ENCODE data around the gene CST5.
"Not testable (repeated sequence)": the region's sequence is repeated elsewhere in the genome, so short reads cannot be mapped to it uniquely, and the experiment has no call there.

CST5 gene

DNA sequence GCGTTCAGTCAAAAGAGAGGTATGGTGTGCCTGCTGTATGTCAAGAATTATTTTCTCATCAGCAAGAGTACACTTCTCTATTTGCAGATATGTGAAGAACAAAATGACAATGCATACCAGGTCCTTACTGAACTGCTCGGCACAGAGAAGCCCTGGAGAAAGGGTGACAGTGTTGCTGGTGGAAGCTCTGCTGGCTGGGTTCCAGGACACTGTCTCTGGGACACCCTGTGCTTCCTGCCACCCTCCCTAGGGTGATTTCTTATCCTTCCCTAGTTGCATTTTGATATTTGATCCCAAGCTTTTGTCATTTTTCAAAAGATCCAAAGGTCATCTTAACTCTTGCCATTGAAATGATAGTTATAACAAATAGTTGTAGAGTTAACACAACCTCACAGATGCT, 8.3 kb upstream of the CST5 start:
- no peak for DNase-seq

DNA sequence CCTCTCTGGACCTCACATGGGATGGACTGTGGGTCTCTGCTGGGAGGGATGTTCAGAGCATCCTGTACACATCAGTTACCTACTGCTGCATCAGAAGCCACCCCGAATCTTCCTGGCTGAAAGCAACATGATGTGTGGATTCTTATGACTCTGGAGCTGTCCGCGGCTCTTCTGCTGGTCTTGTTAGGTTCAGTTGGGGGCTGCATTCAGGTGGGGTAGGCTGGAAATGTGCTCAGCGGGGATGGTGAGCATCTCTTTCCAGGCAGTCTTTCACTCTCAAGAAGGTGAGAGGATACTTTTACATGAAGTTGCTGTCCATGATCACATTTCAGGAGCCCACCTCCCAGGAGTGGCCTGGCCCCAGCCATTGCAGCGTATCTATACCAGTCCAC, 5.2 kb upstream of the CST5 start:
- DNase-seq: no peak

DNA sequence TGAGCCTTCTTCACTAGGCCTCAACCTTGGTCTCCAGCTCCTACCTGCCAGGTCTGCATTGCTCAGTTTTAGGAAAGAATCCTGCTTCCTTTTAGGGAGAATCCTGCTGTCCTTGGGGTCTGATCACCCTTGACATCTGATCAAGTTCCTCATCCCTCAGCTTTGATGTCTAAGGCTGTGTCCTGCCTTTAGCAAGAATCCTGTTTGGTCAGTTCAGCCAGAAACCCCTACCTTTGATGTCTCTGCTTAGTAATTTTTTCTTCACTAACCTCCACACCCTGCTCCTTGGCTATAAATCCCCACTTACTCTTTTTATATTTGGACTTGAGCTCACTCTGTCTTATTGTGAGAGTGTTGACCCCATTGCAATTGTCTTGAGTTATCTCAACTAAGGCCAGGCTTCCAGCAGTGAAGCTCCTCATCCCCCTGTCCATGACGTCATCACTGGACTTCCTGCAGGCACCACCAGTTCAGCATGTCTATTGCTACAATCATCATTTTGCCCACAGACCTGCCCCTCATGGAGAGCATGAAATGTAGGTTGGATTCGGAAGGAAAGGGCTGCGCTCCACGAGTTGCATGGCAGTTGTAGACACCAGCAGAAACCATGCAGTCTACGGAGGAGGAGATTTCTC, 4.7 kb upstream of the CST5 start:
- no peak for DNase-seq

DNA sequence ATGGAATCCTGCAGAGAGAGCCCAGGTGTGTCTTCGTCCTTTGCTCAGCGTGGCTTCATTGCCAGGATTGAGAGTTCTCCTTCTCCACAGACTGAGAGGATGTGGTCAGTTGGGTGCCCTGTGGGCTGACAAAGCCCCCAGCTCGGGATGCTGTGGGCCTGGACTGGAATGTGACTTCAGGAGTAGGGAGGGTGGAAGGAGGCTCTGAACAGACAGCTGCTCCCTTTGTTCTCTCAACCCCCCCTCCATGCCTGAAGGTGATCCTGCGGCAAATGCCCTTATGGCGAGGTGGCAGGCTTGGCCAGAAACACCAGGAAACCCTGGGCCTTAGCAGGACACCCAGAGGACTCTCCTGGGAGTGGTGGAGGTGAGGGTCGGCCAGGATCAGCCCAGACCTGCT, 1.8 kb upstream of the CST5 start:
- no peak for DNase-seq

DNA sequence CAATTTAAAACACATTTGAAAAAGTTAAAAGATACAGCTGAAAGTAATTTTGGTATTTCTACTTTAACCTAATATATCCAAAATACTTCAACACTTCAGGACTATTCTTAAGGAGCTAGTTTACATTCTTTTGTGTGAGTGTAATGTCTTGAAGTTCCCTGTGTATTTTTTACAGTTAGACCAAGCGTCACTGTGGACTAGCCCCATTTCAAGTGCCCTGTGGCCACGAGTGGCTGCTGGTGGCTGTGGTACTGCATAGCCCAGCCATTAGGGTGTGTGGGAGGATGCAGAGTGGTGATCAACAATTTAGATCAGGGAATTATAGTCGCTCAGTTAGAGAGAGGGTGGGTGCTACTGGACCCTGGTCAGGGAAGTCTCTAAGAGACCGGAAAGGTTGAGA, 869 bp upstream of the CST5 start:
- DNase-seq: no peak

DNA sequence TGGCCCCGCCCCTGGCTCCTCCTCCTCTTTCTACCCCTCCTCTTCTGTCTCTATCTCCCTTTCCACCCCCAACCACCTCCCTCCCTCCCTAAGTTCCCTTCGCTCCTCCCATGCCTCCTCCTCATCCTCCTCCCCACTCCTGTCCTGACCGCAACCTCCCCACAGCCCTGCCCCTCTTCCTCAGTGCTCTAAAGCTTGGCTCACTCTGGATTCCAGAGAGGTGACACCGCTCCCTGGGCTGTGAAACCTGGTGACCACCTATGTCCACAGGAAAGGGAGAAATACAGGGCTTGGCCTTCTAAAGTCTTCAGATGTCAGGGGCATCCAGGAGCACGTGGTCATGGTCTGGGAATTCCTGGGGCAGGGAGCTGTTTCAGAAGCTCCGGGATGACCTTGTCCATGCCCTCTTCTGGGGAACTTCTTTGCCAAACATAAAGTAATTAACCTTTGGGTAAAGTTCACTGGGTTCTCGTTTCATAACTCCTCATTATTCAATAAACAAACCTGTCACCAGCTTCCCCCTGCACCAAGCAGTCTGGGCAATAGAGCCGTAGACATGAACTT, 345 bp upstream of the CST5 start:
- DNase-seq: no peak

DNA sequence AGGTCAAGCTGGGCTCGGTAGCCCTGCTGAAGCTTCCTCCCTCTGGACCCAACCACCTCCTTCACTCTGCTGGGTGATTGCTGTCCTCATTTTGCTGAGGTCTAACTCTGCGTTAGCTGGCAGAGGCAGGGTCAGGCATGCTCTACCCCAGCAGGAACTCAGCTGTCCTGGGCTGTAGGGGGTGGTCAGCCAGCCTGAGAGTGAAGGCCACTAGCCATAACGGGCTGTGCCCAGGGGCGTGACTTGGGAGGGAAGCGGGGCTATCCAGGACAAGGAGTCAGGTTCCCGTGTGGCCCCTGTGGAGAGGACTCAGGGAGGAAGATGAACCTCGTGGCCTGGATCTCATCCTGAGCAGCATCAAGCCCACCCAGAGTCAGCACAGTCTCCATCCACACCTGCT, 761 bp downstream of the CST5 start:
- no peak for DNase-seq

DNA sequence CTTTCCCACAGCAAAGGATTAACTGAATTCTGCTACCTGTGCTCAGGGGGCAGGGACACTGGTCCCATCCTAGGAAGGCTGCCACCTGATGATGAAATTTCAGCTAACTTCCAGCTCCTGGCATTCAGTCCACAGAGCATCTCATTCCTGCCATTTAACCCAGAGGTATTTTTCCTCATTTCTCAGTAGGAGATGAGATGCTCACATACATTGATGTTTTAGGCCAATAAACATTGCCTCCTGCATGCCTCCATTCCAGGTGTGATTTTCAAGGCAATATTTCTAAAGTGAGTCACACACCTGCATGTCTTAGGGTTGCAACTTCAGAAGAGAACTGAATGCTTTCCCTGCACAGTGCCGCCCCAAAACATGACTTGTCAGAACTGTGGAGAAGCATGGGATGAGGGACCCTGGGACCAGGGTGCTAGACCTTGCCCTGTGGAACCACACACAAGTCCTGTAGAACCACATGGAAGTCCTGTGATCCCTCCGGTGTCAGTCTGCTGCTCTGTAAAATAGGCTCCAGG, 1.5 kb downstream of the CST5 start:
- not testable (repeated sequence) for DNase-seq

DNA sequence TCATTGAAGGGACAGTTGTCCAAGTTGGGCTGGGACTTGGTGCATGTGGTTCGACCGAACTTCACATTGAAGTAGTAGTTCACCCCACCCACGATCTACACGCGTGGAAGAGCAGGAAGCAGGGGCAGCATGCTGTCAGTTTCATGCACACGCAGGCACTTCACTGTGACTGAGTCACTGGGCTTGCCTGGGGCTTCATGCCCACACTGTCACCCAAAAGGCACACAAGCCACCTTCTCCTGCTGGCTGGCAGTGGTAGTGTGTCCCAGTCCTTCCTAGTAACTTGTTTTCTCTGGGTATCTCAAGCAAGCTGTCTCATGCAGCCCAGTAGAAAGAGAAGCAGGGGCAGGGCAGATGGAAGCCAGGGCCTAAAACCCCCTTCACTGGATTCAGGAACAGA, 2.0 kb downstream of the CST5 start:
- DNase-seq: no peak

DNA sequence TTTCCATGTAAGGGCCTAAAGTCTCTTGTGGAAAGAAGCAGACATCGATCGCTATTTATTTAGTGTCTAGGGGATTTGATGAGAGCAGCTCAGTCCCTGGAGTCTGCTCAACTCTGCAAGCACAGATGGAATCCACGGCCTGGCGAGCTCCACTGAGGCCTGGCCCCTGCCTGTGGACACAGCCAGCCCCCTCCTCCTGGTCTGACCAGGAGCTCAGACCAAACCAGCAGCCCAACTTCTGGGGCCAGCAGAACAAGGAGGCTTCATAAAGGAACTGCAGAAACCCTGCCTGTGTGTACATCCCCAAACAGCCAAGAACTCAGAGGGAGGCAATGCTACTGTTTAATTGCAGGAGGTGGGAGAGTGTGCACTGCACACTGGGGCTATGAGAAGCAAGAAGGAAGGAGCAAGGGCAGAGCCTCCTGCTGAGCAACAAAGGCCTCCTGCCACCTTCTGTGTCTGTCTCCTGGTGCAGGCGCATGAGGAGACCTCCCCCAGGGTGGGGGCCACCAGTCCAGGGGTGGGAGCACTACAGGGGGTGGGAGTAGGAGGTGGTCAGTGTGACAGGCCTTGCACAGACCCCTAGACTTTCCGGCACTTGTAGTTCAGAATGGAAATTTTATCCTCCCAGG, 3.8 kb downstream of the CST5 start:
- no peak for DNase-seq

DNA sequence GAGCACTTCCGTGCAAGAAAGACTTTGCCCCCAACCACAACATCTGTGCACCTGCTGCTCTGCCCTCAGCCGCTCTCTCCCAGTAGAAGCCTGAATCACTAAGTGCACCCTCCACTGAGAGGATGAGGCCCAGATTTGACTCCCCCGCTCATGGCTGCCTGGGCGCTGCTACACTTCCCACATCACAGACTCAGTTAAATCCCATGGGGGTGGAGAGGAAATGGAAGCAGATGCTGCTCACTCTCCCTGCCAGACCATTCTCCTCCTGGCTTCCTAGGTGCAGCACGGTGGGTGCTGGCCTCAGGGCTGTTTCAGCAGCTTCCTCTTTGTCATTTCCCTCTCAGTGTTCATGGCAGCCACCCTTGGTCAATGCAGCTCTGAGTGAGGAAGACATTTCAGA, 4.8 kb downstream of the CST5 start:
- DNase-seq: no peak

DNA sequence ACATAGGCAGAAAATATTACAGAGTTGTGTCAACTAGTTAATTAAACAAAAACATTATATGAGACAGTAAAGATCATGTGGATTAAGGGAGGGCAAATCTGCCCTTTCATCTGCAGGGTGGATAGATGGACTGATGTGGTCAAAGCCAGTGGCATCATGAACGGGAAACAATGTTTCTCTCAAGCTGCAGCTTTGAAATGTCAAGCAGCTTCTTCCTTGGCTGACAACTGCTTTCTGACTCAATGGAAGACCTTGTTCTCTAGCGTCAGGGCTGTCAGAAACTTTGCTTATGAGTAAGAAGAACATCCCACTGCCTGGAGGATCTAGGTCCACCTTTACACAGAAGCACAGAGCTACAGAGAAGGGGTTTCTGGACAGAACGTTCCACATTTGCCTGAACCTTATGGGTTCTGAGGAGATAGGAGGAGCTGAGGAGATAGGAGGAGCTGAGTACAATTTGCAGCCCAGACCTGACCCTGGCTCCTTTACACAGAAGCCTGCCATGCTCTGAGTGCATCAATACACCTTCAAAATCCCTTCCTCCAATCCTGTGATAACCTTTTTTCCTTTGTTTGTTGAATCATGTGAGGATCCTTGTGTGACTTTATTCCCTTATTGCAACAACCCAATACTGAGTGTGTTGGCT, 6.1 kb downstream of the CST5 start:
- no peak for DNase-seq

DNA sequence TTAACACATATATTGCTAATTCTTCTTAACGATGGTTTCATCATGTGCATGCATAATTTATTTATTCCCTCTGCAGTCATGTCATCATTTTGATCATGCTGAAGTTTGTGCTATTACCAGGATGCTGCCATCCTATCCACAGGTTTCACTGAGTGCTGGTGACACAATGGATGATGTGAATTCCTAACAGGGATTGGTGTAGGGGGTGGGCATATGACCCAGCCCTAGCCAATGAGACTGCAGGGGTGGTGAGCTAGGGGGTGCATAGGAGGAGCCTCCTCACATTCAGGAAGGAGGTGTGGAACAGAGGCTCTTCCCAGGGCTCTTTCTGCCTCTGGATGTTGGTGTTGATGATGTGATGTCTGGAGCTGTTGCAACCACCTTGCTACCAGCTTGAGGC, 7.5 kb downstream of the CST5 start:
- DNase-seq: no peak

DNA sequence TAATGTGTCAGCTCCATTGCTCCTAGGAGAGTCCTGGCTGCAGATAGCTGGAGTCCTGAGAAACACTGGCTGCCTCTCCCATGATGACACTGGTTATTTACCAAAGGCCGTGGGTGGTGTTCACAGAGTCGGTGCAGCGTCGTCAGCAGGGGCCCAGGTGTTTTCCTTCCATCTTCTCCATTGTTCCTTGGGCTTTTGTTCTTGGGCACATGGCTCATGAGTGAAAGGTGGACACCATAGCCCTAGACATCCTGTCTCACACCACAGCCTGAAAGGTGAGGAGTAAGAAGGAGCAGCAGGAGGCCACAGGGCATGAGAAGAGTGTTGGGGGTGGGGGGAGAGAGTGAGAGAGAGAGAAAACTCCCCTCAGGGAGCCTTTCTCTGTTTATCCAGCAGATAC, 9.1 kb downstream of the CST5 start:
- DNase-seq: no peak

DNA sequence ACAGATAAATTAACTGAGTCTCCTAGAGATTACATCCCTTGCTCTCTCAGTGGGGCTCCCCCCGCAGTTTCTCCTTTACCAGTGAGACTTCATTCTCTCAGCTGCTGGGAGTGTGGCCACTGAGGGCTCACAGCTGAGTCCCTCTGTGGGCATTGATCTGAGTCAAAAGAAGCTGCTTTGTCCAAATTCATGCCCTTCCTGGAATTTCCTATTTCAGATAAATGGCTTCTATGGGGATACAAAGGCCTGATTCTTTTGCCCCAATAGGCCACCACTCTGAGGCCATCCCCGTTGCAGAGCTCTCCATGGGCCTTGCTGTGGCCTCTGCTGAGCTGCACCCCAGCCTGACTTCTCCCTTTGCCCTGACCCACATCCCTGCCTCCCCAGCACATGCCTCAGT, 10.0 kb downstream of the CST5 start:
- no peak for DNase-seq

DNA sequence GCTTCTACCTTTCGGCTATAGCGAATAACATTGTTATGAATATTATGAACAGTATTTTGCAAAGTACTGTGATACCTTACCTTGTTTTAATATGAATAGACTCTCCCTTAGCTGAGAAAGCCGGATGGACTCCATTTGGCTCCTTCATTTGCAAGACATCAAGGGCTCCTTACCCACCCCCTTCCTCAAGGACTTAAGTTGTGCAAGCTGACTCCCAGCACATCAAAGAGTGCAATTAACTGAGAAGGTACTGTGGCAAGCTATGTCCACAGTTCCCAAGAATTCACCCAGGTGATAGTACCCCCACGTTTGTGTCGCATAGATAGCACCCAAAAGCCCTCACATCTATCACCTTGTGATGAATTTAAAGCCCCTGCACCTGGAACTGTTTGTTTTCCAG, 11.2 kb downstream of the CST5 start:
- DNase-seq: no peak

DNA sequence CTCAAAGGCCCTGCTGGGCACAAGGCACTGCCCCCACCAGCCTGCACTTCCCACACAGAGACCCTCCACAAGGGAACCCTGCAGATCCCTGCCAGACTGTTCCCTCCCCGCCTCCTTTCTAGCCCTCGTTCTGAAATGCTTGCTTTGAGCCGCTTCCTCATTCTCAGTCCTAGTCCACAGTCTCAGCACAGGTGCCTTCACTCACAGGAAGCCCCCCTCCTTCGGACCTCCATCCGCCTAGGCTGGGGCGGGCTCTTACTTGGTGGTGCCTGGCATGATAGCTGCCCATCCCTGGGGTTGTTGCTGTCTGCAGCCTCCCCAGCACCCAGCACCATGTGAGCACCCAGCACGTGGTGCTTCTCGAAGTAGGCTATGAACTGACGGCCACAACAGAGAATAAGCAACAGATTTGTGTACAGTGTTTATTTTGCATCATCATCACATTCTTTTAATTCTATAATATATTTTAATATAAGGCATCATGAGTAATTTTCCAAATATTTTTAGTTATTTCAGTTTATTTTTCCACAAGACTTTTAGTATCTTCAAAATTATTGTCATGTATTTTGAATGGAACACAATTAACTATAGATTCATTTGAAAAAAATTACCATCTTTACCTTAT, 12.3 kb downstream of the CST5 start:
- no peak for DNase-seq

DNA sequence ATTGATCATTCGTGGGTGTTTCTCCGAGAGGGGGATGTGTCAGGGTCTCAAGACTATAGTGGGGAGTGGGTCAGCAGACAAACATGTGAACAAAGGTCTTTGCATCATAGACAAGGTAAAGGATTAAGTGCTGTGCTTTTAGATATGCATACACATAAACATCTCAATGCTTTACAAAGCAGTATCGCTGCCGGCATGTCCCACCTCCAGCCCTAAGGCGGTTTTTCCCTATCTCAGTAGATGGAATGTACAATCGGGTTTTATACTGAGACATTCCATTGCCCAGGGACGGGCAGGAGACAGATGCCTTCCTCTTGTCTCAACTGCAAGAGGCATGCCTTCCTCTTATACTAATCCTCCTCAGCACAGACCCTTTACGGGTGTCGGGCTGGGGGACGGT, 18.8 kb downstream of the CST5 start:
- DNase-seq: not testable (repeated sequence)

DNA sequence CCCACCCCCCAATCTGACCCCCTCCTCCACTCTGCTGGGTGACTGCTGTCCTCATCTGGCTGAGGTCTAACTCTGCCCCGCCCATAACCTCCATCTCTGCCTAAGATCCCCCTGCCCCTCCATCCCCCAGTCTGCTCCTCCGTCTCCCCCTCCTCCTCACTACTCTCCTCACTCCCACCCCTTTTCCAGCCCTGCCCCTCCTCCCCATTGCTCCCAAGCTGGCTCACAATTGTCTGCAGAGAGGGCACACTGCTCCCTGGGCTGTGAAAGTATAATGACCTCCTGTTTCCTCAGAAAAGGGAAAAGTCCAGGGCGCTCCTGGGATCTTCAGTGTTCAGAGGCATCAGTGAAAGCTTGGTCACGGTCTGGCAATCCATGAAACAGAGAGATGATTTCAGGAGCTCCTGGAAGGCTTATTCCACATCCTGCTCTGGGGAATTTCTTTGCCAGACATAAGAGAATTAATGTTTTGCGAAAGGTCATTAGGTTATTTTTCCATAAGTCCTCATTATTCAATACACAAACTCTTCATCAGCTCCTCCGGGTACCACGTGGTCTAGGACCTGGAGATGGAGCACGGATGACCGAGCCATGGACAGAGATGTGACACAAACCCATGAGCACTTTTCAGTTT, 21.5 kb downstream of the CST5 start:
- no peak for DNase-seq

DNA sequence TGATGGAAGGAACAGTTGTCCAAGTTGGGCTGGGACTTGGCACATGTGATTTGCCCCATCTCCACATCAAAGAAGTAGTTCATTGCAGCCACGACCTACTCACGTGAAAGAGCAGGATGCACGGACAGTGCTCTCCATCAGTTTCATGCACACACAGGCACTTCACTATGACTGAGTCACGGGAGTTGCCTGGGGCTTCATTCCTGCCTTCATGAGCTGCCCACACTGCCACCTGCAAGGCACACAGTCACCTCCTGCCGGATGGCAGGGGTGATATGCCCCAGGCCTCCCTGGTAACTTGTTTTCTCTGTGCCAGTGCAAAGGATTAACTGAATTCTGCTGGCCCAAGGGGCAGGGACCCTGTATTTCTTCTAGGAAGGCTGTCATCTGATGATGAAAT, 22.8 kb downstream of the CST5 start:
- no peak for DNase-seq

DNA sequence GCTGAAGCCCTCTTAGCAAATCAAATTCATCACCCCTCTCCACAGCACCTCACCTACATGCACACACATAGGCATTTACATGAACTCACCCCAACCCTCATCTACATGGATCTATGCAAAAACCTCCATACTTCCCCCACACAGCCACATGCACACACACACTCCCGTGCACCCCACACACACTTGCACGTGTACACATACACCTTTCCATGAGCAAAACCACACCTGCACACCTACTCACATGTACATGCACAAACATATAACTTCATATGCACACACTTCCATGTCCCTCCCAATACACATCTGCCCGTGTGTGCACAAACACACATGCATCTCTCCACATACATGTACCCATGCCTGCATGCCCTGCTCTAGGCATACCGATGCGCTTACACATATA, 23.3 kb downstream of the CST5 start:
- DNase-seq: no peak

DNA sequence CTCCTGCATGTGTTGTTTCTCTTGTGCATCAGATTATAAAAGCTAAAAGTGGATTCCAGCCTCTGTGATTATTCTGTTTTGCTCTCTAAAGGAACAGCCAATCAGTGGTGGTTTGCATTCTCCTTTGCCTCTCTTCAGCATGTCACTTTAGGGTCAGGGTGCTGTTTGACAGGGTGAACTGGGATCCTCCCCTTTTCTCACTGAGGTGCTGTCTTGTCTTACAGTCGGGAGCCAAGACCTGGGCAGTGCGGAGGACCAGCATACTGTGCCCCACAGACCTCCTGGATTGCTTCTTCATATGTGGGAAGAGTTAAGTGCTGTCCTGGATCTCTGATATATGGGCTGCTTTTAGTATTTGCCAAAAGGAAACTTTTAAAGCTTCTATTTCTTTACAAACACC, 37.9 kb downstream of the CST5 start:
- no peak for DNase-seq

DNA sequence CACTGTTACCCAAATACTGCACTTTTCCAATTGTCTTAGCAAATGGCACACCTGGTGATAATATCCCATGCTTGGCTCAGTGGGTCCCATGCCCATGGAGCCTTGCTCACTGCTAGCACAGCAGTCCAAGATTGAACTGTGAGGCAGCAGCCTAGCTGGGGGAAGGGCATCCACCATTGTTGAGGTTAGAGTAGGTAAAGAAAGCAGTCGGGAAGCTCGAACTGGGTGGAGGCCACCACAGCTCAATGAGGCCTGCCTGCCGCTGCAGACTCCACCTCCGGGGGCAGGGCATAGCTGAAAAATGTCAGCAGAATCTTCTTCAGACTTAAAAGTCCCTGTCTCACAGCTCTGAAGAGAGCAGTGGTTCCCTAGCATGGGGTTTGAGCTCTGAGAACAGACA, 43.8 kb downstream of the CST5 start:
- no peak for DNase-seq
